Measurements from ENCODE around the gene NDUFS8. TPM values are rescaled to one million over a fixed set of nuclear protein-coding genes. Genes with fewer than 3 reads are reported as not detected.

The NDUFS8 gene
- total and polyA plus RNA-seq, 2 of the 13 experiments (the other 11 are each of a cell fraction or from before 2014, with no cell fraction given), result 96.7 to 158 TPM

GRCh38 chr11:68016904-68017817, 13.3 kb upstream of the NDUFS8 start (continued):
- no peak for TF ChIP-seq ZNF407 (CRISPR knock-in tag; IDR thresholded peaks at IDR 0.05; ENCODE audit: not compliant biosample characterization)
- peak; percentile 96 for TF ChIP-seq PATZ1 (CRISPR knock-in tag; IDR thresholded peaks at IDR 0.05)
- peak; percentile 57 for TF ChIP-seq TEAD3 (CRISPR knock-in tag; optimal IDR thresholded peaks at IDR 0.05; ENCODE audit: borderline replicate concordance)
- TF ChIP-seq ZNF512 (CRISPR knock-in tag; IDR thresholded peaks at IDR 0.05), result no peak
- 0 out of 2 replicates have a peak, but pooled peaks have one; percentile 31 for TF ChIP-seq PHF20 (CRISPR knock-in tag; IDR thresholded peaks at IDR 0.05)
